Eye (tissue), 1 donor: Measurements from ENCODE around the gene KRTAP10-1.
"Not testable (repeated sequence)": the region's sequence is repeated elsewhere in the genome, so short reads cannot be mapped to it uniquely, and the experiment has no call there.

ENCODE experiments used
- DNase-seq: peaks from one replicate; pipeline ENCODE4 v3.0.0-alpha.2; 2015

The KRTAP10-1 gene, protein sequence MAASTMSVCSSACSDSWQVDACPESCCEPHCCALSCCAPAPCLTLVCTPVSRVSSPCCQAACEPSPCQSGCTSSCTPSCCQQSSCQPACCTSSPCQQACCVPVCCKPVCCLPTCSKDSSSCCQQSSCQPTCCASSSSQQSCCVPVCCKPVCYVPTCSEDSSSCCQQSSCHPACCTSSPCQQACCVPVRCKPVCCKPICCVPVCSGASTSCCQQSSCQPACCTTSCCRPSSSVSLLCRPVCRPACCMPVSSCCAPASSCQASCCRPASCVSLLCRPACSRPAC

DNA sequence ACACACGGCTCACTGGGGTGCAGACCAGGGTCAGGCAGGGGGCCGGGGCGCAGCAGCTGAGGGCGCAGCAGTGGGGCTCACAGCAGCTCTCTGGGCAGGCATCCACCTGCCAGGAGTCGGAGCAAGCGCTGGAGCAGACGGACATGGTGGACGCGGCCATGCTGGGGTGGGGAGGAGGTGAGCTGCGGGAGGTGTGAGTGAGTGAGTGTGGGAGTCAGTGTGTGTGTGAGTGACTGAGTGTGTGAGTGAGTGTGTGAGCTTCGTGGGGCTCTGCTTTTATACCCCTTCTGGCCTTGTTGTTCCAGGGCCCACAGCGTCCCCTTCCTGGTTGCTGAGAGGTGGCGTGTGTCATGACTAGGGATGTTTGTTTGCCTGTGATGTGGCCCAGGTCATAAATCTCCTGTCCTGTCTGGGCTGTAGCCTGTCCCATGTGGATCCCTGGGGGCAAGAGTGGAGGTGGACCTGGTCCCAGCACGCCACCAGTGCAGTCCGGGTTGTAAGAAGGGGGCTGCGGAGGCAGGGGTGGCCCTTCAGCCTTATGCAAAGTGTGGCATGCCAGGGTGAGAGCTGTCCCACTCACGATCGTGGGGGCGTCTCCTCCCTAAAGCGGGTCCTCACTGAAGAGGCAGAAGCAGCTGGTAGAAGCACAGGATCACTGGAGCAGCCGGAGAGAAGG is at the start of gene KRTAP10-1:
Gene KRTAP10-1 (minus strand): TSS at position 205 of the 676 bp plus-strand sequence. CDS start 45 bp downstream, at position 160.
- no peak for DNase-seq

GRCh38 chr21:44589094-44589493 is 49.1 kb upstream of the KRTAP10-1 start:
- DNase-seq, result no peak

GRCh38 chr21:44585892-44586291 is 45.9 kb upstream of the KRTAP10-1 start:
- no peak for DNase-seq

GRCh38 chr21:44583800-44584147 is 43.8 kb upstream of the KRTAP10-1 start:
- no peak for DNase-seq

GRCh38 chr21:44583089-44583799 is 43.2 kb upstream of the KRTAP10-1 start:
- DNase-seq, result peak; percentile 62

GRCh38 chr21:44582055-44582454 is 42.1 kb upstream of the KRTAP10-1 start:
- DNase-seq, result no peak

- no peak for DNase-seq
Observed at GRCh38 chr21:44581158-44581557, 41.2 kb upstream of the KRTAP10-1 start.

- not testable (repeated sequence) for DNase-seq
Observed at GRCh38 chr21:44580231-44580821, 40.3 kb upstream of the KRTAP10-1 start, which contains the start of gene KRTAP10-5. TSS of gene KRTAP10-5 (minus strand) at chr21:44580604. CDS start at chr21:44580578, 26 bp downstream.

GRCh38 chr21:44579833-44580144 is 39.8 kb upstream of the KRTAP10-1 start:
- DNase-seq, result no peak

DNA sequence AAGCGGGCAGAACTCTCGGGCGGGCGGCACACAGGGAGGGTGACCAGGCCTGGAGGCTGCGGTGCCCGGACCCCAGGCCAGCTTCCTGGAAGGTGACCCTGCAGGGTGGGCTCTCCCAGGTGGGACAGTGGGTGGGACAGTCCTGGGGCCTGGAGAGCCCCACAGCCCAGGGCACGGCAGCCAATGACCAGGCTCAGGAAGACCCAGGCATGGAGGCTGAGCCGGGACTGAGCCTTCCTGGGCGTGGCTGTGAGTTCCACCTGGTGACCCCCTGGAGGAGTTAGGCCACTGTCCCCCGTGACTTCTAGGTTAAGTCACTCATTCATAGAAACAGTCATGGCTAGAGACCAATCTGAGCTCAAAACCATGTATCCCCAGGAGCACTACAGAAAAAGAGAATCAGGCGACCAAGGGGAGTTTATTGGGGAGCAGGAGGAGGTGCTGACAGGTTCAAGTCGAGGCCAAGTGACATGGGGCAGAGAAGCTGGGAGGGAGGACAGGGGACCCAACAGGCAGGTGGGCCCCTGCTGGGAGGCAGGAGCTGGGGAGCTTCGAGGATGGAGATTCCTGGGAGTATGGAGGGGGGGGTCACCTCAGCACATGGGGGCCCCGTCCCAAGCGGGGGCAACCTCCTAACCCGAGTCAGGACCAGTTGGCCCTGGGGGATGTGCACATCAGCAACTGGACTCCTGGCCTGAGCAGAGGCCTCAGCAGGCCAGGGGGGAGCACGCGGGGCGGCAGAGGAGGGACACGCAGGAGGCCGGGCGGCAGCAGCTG is 39.2 kb upstream of the KRTAP10-1 start:
- no peak for DNase-seq

GRCh38 chr21:44578371-44579055 is 38.5 kb upstream of the KRTAP10-1 start:
- no peak for DNase-seq

GRCh38 chr21:44576025-44576420 is 36.0 kb upstream of the KRTAP10-1 start:
- DNase-seq, result no peak

DNA sequence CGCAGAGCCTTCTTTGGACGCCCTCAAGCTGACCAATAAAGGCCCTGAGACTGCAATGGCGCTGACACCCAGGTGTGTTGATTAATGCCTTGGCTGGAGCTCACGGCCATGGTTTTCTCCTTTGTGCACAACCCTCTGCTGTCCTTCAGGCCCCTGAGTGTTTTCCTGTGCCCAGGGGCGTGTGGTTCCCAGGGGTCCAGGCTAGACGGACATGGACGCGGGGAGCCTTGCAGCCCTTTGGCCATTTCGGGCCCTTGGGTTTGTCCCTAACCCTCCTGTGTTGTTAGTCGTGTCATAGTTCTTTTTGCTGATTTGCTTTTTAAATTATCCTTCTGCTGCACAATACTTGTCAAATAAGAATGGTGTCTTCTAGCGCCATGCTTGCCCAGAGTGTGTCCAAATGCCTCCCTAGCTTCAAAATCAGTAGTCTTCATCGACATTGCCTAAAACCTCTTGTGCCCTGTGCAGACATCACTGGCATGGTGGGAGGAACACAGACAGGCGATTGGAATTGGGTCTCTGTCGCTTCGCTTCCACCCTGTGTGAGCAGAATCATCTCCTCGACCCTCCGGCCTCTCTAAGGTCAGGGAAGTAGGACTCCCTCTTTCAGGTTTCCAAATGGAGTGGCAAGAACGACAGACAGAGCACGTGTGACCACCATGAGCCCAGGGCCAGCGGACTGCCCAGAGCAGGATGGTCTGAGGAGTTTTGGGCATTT is 35.5 kb upstream of the KRTAP10-1 start:
- DNase-seq, result no peak

DNA sequence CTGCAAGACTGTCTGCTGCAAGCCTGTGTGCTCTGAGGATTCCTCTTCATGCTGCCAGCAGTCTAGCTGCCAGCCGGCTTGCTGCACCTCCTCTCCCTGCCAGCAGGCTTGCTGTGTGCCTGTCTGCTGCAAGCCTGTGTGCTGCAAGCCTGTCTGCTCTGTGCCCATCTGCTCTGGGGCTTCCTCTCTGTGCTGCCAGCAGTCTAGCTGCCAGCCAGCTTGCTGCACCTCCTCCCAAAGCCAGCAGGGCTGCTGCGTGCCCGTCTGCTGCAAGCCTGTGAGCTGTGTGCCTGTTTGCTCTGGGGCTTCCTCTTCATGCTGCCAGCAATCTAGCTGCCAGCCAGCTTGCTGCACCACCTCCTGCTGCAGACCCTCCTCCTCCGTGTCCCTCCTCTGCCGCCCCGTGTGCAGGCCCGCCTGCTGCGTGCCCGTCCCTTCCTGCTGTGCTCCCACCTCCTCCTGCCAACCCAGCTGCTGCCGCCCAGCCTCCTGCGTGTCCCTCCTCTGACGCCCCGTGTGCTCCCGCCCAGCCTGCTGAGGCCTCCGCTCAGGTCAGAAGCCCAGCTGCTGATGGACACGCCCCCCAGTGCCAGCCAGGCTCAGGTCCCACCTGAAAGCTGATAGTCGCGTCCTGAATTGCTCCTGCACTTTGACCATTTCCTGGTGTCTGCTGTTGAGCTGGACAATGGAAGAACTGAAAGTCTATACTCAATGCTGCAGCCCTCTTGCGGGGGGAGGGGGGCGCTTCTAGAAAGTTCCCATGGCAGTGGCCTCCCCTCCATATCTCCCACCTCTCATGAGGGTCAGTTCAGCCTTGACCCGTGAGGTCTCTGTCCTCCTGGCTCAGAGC is 34.7 kb upstream of the KRTAP10-1 start:
- DNase-seq, result no peak

DNA sequence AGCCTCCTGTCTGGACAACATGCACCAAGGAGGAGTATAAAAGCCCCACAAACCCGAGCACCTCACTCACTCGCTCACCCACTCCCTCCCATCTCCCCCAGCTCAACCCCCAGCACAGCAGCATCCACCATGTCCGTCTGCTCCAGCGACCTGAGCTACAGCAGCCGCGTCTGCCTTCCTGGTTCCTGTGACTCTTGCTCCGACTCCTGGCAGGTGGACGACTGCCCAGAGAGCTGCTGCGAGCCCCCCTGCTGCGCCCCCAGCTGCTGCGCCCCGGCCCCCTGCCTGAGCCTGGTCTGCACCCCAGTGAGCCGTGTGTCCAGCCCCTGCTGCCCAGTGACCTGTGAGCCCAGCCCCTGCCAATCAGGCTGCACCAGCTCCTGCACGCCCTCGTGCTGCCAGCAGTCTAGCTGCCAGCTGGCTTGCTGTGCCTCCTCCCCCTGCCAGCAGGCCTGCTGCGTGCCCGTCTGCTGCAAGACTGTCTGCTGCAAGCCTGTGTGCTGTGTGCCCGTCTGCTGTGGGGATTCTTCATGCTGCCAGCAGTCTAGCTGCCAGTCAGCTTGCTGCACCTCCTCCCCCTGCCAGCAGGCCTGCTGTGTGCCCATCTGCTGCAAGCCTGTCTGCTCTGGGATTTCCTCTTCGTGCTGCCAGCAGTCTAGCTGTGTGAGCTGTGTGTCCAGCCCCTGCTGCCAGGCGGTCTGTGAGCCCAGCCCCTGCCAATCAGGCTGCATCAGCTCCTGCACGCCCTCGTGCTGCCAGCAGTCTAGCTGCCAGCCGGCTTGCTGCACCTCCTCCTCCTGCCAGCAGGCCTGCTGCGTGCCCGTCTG is 33.8 kb upstream of the KRTAP10-1 start, which contains the start of gene KRTAP10-4:
Gene KRTAP10-4 (plus strand): TSS at position 100 of the 827 bp plus-strand sequence. CDS start 30 bp downstream, at position 130.
- not testable (repeated sequence) for DNase-seq

- no peak for DNase-seq
Observed at GRCh38 chr21:44572959-44573583, 33.1 kb upstream of the KRTAP10-1 start.

DNA sequence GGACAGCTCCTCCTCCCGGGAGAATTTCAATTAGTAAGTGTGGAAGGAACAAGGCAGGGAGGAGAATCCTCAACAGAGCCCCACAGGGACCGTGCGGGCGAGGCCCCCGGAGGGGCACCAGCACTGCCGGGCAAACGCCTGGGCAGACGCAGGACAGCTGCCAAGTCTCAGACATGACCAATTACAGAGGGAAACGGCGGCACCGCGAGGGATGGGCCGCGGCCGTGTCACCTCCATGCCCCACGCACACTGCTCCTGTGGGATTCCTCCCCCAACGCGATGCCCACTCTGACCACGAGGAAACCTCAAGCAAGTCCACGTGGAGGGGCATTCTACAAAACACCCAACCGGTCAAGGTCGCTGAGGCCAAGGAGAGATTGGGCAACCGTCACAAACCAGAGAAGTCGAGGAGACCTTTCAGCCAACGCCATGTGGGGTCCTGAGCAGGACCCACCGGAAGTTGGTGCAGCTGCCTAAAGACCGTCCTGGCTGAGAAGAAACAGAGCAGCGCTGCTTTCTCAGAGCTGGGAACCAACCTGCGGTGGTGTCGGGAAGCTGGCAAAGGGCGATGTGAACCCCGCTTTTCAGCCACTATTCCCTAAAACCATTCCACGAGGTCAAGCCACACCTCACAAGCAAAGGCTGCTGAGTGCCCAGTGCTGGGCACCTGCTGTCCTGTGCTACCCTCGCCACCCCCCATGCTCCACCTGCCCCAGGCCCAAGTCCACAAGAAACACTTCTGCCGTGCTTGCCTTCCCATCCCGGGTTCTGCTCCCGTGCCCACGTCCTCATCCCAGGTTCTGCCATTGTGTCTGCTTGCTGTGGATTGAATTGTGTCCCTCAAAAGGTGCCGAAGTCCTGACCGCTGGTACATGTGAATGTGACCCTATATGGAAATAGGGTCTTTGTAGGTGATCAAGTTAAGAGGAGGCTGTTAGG is 32.1 kb upstream of the KRTAP10-1 start:
- no peak for DNase-seq

DNA sequence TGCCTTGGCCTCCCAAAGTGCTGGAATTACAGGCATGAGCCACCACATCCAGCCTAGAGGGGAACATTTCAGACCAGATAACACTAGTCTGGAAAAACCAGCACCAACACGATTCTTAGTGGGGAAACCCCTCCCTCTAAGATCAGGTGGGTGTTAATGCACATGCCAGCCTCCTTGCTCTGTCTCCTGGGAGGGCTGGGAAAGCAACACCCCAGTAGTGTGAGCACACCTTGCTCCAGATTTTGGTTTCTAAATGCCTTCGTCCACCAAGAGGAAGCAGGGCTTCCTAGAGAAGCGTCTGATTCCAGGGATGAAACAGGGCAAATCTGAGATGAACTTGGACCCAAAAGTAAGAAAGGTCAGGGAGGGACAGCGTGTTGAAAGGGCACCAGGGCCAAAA is 31.3 kb upstream of the KRTAP10-1 start:
- DNase-seq, result no peak
